DOHH2 (cell line): Measurements from ENCODE around the gene ZFHX3.
A peak's percentile ranks its signal among the peaks of the same experiment; 100 is the strongest.

ENCODE experiments used
- H3F3A ChIP-seq: fragments of 200-600 bp; sonication (generic), shearing (Covaris generic); 2 replicates; pipeline ENCODE4 v1.6.0; 2016; ENCODE audit warnings: antibody characterized with exemption, mild to moderate bottlenecking; ENCODE audit not compliant: control insufficient read depth, insufficient read depth
- H3K27ac ChIP-seq: fragments of 200-600 bp; sonication (generic); 2 replicates; pipeline ENCODE4 v1.5.1; 2014; ENCODE audit warnings: low read depth, mild to moderate bottlenecking, low read length, moderate library complexity
- H3K27me3 ChIP-seq: fragments of 200-600 bp; sonication (generic); 2 replicates; pipeline ENCODE4 v1.6.1; 2014; ENCODE audit warnings: mild to moderate bottlenecking, low read length, mixed read lengths; ENCODE audit not compliant: control insufficient read depth
- H3K36me3 ChIP-seq: fragments of 200-600 bp; sonication (generic); 2 replicates; pipeline ENCODE4 v1.6.1; 2014; ENCODE audit warnings: mild to moderate bottlenecking, low read length, moderate library complexity, mixed read lengths; ENCODE audit not compliant: control insufficient read depth
- H3K4me1 ChIP-seq: fragments of 200-600 bp; sonication (generic); 2 replicates; pipeline ENCODE4 v1.6.1; 2014; ENCODE audit warnings: mild to moderate bottlenecking, low read length, mixed read lengths; ENCODE audit not compliant: control insufficient read depth
- H3K4me2 ChIP-seq: fragments of 200-600 bp; sonication (generic); 2 replicates; pipeline ENCODE4 v1.6.0; 2014; ENCODE audit warnings: mild to moderate bottlenecking, low read length, moderate library complexity
- H3K4me3 ChIP-seq: fragments of 200-600 bp; sonication (generic); 2 replicates; pipeline ENCODE4 v1.5.1; 2014; ENCODE audit warnings: mild to moderate bottlenecking, low read length, mixed read lengths
- H3K79me2 ChIP-seq: fragments of 200-600 bp; sonication (generic); 2 replicates; pipeline ENCODE4 v1.6.1; 2014; ENCODE audit warnings: mild to moderate bottlenecking, low read length, mixed read lengths; ENCODE audit not compliant: control insufficient read depth
- H3K9me2 ChIP-seq: fragments of 200-600 bp; sonication (generic); replicated peaks from 2 replicates; pipeline ENCODE4 v1.6.1; 2014; ENCODE audit warnings: mild to moderate bottlenecking, low read length, mixed read lengths; ENCODE audit not compliant: control insufficient read depth
- H3K9me3 ChIP-seq: fragments of 200-600 bp; sonication (generic); 2 replicates; pipeline ENCODE4 v1.6.1; 2014; ENCODE audit warnings: antibody characterized with exemption, low read length, mixed read lengths; ENCODE audit not compliant: control insufficient read depth, insufficient read depth
- H4K20me1 ChIP-seq: fragments of 200-600 bp; sonication (generic); 2 replicates; pipeline ENCODE4 v1.6.0; 2014; ENCODE audit warnings: low read depth, mild to moderate bottlenecking, antibody characterized with exemption, low read length, moderate library complexity; ENCODE audit not compliant: control insufficient read depth, insufficient read depth
- CTCF ChIP-seq: fragments of 200-600 bp; sonication (generic); IDR thresholded peaks from one replicate; pipeline ENCODE4 v1.5.1; 2014; ENCODE audit warnings: antibody characterized with exemption, mild to moderate bottlenecking, low read depth, low read length; ENCODE audit not compliant: poor library complexity, severe bottlenecking
- EZH2phosphoT487 ChIP-seq: fragments of 200-600 bp; sonication (generic); IDR thresholded peaks from 2 replicates; pipeline ENCODE4 v1.6.1; 2017; ENCODE audit warnings: borderline replicate concordance, mild to moderate bottlenecking, antibody characterized with exemption, low read length, moderate library complexity, mixed read lengths

ZFHX3 gene

GRCh38 chr16:72818236-72818845 lies 229.6 kb downstream of the ZFHX3 start:
- Histone ChIP-seq H3K9me2 (no peaks in the 10 kb centered on the region), H3K9me3 (no peaks in the 10 kb centered on the region), H3K79me2 (no peaks in the 10 kb centered on the region), H3K27me3 (no peaks in the 10 kb centered on the region), H3K27ac (no peak overlapping the region), H3K4me2 (no peak overlapping the region), H3F3A (no peaks in the 10 kb centered on the region), H4K20me1 (no peaks in the 10 kb centered on the region), H3K4me1 (no peaks in the 10 kb centered on the region), H3K4me3 (no peak overlapping the region), H3K36me3 (no peaks in the 10 kb centered on the region)
- TF ChIP-seq EZH2phosphoT487 = no peak
- peak; percentile 50 for TF ChIP-seq CTCF

- H3F3A ChIP-seq = no peaks in the 10 kb centered on the region
- H3K4me2 ChIP-seq = no peak overlapping the region
- no peaks in the 10 kb centered on the region for H3K4me1 ChIP-seq
- H3K27ac ChIP-seq = no peak overlapping the region
- H3K4me3 ChIP-seq = no peak overlapping the region
- H3K27me3 ChIP-seq = no peaks in the 10 kb centered on the region
- H3K9me3 ChIP-seq = no peaks in the 10 kb centered on the region
- H3K79me2 ChIP-seq = no peaks in the 10 kb centered on the region
- H3K9me2 ChIP-seq = no peaks in the 10 kb centered on the region
- no peak for TF ChIP-seq EZH2phosphoT487
- TF ChIP-seq CTCF = no peak
- no peaks in the 10 kb centered on the region for H4K20me1 ChIP-seq
- H3K36me3 ChIP-seq = no peaks in the 10 kb centered on the region; the same call in 1 of the 2 replicates
These were observed 232.3 kb downstream of the ZFHX3 start for GRCh38 chr16:72815348-72816318.

- Histone ChIP-seq H3K79me2 (no peaks in the 10 kb centered on the region), H3K9me2 (no peaks in the 10 kb centered on the region), H3K4me3 (no peak overlapping the region), H3K36me3 (no peaks in the 10 kb centered on the region; the same call in 1 of the 2 replicates), H3K9me3 (no peaks in the 10 kb centered on the region), H3K4me1 (no peaks in the 10 kb centered on the region), H3F3A (no peaks in the 10 kb centered on the region), H3K4me2 (no peak overlapping the region), H3K27me3 (no peaks in the 10 kb centered on the region), H3K27ac (no peak overlapping the region), H4K20me1 (no peaks in the 10 kb centered on the region)
- TF ChIP-seq EZH2phosphoT487 (no peak), CTCF (no peak)
These were observed 233.7 kb downstream of the ZFHX3 start for GRCh38 chr16:72814226-72814625.
